Measurements from ENCODE around the gene GNG11. TPM values are rescaled to one million over a fixed set of nuclear protein-coding genes. Genes with fewer than 3 reads are reported as not detected.

Gene GNG11
- total RNA-seq, 1 donor from 2014 or later: 43.6 TPM

DNA sequence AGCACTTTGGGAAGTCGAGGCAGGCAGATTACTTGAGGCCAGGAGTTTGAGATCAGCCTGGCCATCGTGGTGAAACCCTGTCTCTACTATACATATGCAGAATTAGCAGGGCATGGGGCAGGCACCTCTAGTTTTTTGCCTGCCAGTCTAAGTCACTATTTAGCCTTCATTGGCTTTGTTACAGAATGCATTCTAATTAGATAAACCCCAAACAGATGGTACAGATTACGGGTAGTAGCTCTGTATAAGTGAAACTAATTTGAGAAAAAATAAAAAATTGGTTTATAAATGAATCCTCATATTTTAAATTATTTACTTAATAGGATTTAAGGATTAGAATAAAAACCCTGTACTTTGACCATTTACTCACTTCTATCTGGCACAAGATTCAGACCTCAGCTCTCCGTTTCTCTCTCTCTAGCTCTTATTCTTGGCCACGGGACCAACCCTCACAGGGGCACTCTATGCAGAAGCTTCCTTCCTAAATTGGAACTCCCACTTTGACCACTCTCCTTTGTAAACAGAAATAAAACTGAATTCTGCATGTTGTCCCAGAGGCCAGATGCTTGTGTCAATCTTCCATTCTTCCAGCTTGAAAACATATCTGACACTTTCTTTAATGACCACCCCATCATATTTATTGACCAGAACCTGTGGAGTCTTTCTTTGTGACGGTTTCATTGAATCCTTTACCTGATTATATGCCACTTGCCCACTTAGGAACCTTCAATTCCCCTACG, 55.8 kb downstream of the GNG11 start:
- TF ChIP-seq, protein P1, sequence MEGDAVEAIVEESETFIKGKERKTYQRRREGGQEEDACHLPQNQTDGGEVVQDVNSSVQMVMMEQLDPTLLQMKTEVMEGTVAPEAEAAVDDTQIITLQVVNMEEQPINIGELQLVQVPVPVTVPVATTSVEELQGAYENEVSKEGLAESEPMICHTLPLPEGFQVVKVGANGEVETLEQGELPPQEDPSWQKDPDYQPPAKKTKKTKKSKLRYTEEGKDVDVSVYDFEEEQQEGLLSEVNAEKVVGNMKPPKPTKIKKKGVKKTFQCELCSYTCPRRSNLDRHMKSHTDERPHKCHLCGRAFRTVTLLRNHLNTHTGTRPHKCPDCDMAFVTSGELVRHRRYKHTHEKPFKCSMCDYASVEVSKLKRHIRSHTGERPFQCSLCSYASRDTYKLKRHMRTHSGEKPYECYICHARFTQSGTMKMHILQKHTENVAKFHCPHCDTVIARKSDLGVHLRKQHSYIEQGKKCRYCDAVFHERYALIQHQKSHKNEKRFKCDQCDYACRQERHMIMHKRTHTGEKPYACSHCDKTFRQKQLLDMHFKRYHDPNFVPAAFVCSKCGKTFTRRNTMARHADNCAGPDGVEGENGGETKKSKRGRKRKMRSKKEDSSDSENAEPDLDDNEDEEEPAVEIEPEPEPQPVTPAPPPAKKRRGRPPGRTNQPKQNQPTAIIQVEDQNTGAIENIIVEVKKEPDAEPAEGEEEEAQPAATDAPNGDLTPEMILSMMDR (conservative IDR thresholded peaks at IDR 0.05; ENCODE audit: low read depth, low read length): no peak

More for the DNA sequence above, 55.8 kb downstream of the GNG11 start:
- no peak for DNase-seq (ENCODE audit: low read depth)
- no peak overlapping the region for H3K4me3 ChIP-seq (ENCODE audit: low read depth, low read length)

Other genes with a start within 250 kb of the GNG11 start
- 144 and 162 TPM in 2 replicates for gene TFPI2, start 31.0 kb upstream of the GNG11 start, total RNA-seq
- gene GNGT1, start 15.2 kb upstream of the GNG11 start, total RNA-seq: not detected in 2 replicates
- 23.3 and 35.5 TPM in 2 replicates for gene BET1, start 82.6 kb downstream of the GNG11 start, total RNA-seq